Measurements from ENCODE around the gene PDCD1LG2.
"Not testable (repeated sequence)": the region's sequence is repeated elsewhere in the genome, so short reads cannot be mapped to it uniquely, and the experiment has no call there.

The PDCD1LG2 gene

GRCh38 chr9:5493679-5494511 is 16.4 kb upstream of the PDCD1LG2 start:
- DNase-seq (ENCODE audit: low read depth, low spot score): no peak

GRCh38 chr9:5494765-5495164 is 15.6 kb upstream of the PDCD1LG2 start:
- not testable (repeated sequence) for DNase-seq (ENCODE audit: low read depth, low spot score)

- no peak for DNase-seq (ENCODE audit: low read depth, low spot score)
These were observed 11.2 kb upstream of the PDCD1LG2 start for GRCh38 chr9:5499157-5499556.

GRCh38 chr9:5499889-5500398 is 10.4 kb upstream of the PDCD1LG2 start:
- no peak for DNase-seq (ENCODE audit: low read depth, low spot score)

GRCh38 chr9:5500441-5501235 is 9.7 kb upstream of the PDCD1LG2 start:
- no peak for DNase-seq (ENCODE audit: low read depth, low spot score)

GRCh38 chr9:5502553-5502952 is 7.8 kb upstream of the PDCD1LG2 start:
- no peak for DNase-seq (ENCODE audit: low read depth, low spot score)

- DNase-seq (ENCODE audit: low read depth, low spot score): no peak
These were observed 758 bp upstream of the PDCD1LG2 start for GRCh38 chr9:5509573-5509972.

GRCh38 chr9:5510989-5511388 is 658 bp downstream of the PDCD1LG2 start:
- DNase-seq (ENCODE audit: low read depth, low spot score): no peak

- DNase-seq (ENCODE audit: low read depth, low spot score): no peak
These were observed 1.1 kb downstream of the PDCD1LG2 start for GRCh38 chr9:5511476-5511875.

- no peak for DNase-seq (ENCODE audit: low read depth, low spot score)
These were observed 1.7 kb downstream of the PDCD1LG2 start for GRCh38 chr9:5511935-5512580.

GRCh38 chr9:5512658-5513452 is 2.5 kb downstream of the PDCD1LG2 start:
- no peak for DNase-seq (ENCODE audit: low read depth, low spot score)

- no peak for DNase-seq (ENCODE audit: low read depth, low spot score)
These were observed 3.8 kb downstream of the PDCD1LG2 start for GRCh38 chr9:5513966-5514616.

- DNase-seq (ENCODE audit: low read depth, low spot score): no peak
These were observed 4.4 kb downstream of the PDCD1LG2 start for GRCh38 chr9:5514617-5515260.

- DNase-seq (ENCODE audit: low read depth, low spot score): no peak
These were observed 4.9 kb downstream of the PDCD1LG2 start for GRCh38 chr9:5515261-5515650.

GRCh38 chr9:5516453-5517220 is 6.3 kb downstream of the PDCD1LG2 start:
- no peak for DNase-seq (ENCODE audit: low read depth, low spot score)

- DNase-seq (ENCODE audit: low read depth, low spot score): no peak
These were observed 8.0 kb downstream of the PDCD1LG2 start for GRCh38 chr9:5518171-5518936.

GRCh38 chr9:5518937-5519319 is 8.6 kb downstream of the PDCD1LG2 start:
- DNase-seq (ENCODE audit: low read depth, low spot score): no peak

- no peak for DNase-seq (ENCODE audit: low read depth, low spot score)
These were observed 13.8 kb downstream of the PDCD1LG2 start for GRCh38 chr9:5524090-5524489.

All from iPS DF 19.7 (cell line).